ENCODE results near the gene FAM227B. TPM values are rescaled to one million over a fixed set of nuclear protein-coding genes. Genes with fewer than 3 reads are reported as not detected.
"Not testable (repeated sequence)": the region's sequence is repeated elsewhere in the genome, so short reads cannot be mapped to it uniquely, and the experiment has no call there.

FAM227B gene
- total RNA-seq (2022) (1.1 and 2.3 TPM in 2 replicates), Bru-seq, nascent RNA (percentile 19 among the genes with signal in this experiment), BruChase-seq, experiment 1, labeled RNA remaining after a 2-hour chase (percentile 17 among the genes with signal in this experiment), BruChase-seq, experiment 2, labeled RNA remaining after a 6-hour chase (percentile 13 among the genes with signal in this experiment)
- long read RNA-seq, partial matches to known transcripts, result 0 of 14 reads
- long read RNA-seq, other reads (novel, unspliced or antisense), result 14 of 14 reads

GRCh38 chr15:49620658-49621368 lies at the start of gene FAM227B, which contains the start of gene DTWD1:
Gene FAM227B, minus strand, starts transcription at chr15:49620818. Its CDS starts 5,647 bp downstream, at chr15:49615171.
Gene DTWD1, plus strand, starts transcription at chr15:49621048. Its CDS starts 4,120 bp downstream, at chr15:49625168.
- Histone ChIP-seq H3K36me3 (ENCODE audit: control insufficient read depth, insufficient read depth, low read length) (no peaks in the 10 kb centered on the region; the same call in 1 of the 2 replicates), H3K4me3 (ENCODE audit: low read depth, low read length) (peak within 1 kb of the TSS; percentile 86), H3K9me3 (0 out of 2 replicates have a peak, but pooled peaks cover 7% of the 10 kb centered on the region), H3K27me3 (replicated peaks; ENCODE audit: control insufficient read depth, insufficient read depth, low read length) (no peaks in the 10 kb centered on the region), H3K4me1 (peaks cover 4% of the 10 kb centered on the region)
- CTCF ChIA-PET, result no interaction called here
- H3K4me3 Mint-ChIP-seq (ENCODE audit: unreplicated experiment), result peak within 1 kb of the TSS; percentile 87
- H3K9me3 Mint-ChIP-seq (ENCODE audit: unreplicated experiment), result no peaks in the 10 kb centered on the region
- BruUV-seq (replicated peaks), result no TSS peak
- no peaks in the 10 kb centered on the region for H3K4me1 Mint-ChIP-seq (ENCODE audit: low read depth, unreplicated experiment)
- H3K36me3 Mint-ChIP-seq (ENCODE audit: insufficient read depth, unreplicated experiment), result peaks cover 16% of the 10 kb centered on the region
- H3K27me3 Mint-ChIP-seq (ENCODE audit: insufficient read depth, unreplicated experiment), result no peaks in the 10 kb centered on the region
- intact Hi-C loops (cut with micrococcal nuclease; ENCODE audit: unreplicated experiment), result loop anchor here (10.0 kb wide), 1 partner anchor 446 kb away; the partner anchor contains the start of gene GALK2
- TF ChIP-seq CTCF (IDR thresholded peaks at IDR 0.05; ENCODE audit: insufficient read depth in 1 of 2, low read depth in 1 of 2, low read length in 1 of 2, severe bottlenecking in 1 of 2, unreplicated experiment in 1 of 2), result no peak
- peak; percentile 92 to 95 for DNase-seq
- peak within 1 kb of the TSS; percentile 96 for H3K27ac Mint-ChIP-seq (ENCODE audit: unreplicated experiment)
- POLR2A ChIA-PET, result interaction anchor here (0.7 kb wide), 1 partner anchor 710 kb away, joined by 9 read pairs; no protein-coding TSS in a partner anchor

GRCh38 chr15:49669288-49669687 lies 48.7 kb upstream of the FAM227B start:
- intact Hi-C loops (cut with micrococcal nuclease; ENCODE audit: unreplicated experiment), result no loop called here
- Mint-ChIP-seq H3K4me3 (ENCODE audit: unreplicated experiment) (no peak overlapping the region), H3K27ac (ENCODE audit: unreplicated experiment) (no peak overlapping the region), H3K27me3 (ENCODE audit: insufficient read depth, unreplicated experiment) (peaks cover 10% of the 10 kb centered on the region), H3K36me3 (ENCODE audit: insufficient read depth, unreplicated experiment) (no peaks in the 10 kb centered on the region), H3K9me3 (ENCODE audit: unreplicated experiment) (no peaks in the 10 kb centered on the region), H3K4me1 (ENCODE audit: low read depth, unreplicated experiment) (no peaks in the 10 kb centered on the region)
- no TSS peak for BruUV-seq (replicated peaks)
- Histone ChIP-seq H3K4me3 (ENCODE audit: low read depth, low read length) (no peak overlapping the region), H3K9me3 (no peaks in the 10 kb centered on the region), H3K36me3 (ENCODE audit: control insufficient read depth, insufficient read depth, low read length) (no peaks in the 10 kb centered on the region), H3K27me3 (replicated peaks; ENCODE audit: control insufficient read depth, insufficient read depth, low read length) (no peaks in the 10 kb centered on the region), H3K4me1 (no peaks in the 10 kb centered on the region)
- no peak for TF ChIP-seq CTCF (IDR thresholded peaks at IDR 0.05; ENCODE audit: insufficient read depth in 1 of 2, low read depth in 1 of 2, low read length in 1 of 2, severe bottlenecking in 1 of 2, unreplicated experiment in 1 of 2)
- POLR2A ChIA-PET, result no interaction called here
- no peak for DNase-seq
- CTCF ChIA-PET, result no interaction called here

- intact Hi-C loops (cut with micrococcal nuclease; ENCODE audit: unreplicated experiment); H3K9me3 Mint-ChIP-seq (ENCODE audit: unreplicated experiment); H3K4me1 Mint-ChIP-seq (ENCODE audit: low read depth, unreplicated experiment); CTCF ChIA-PET; H3K36me3 ChIP-seq (ENCODE audit: control insufficient read depth, insufficient read depth, low read length); H3K4me3 Mint-ChIP-seq (ENCODE audit: unreplicated experiment); BruUV-seq (replicated peaks); POLR2A ChIA-PET; H3K27ac Mint-ChIP-seq (ENCODE audit: unreplicated experiment); H3K36me3 Mint-ChIP-seq (ENCODE audit: insufficient read depth, unreplicated experiment); H3K9me3 ChIP-seq; H3K4me3 ChIP-seq (ENCODE audit: low read depth, low read length); H3K27me3 ChIP-seq (replicated peaks; ENCODE audit: control insufficient read depth, insufficient read depth, low read length); DNase-seq; H3K4me1 ChIP-seq: not testable (repeated sequence)
- peaks cover 13% of the 10 kb centered on the region for H3K27me3 Mint-ChIP-seq (ENCODE audit: insufficient read depth, unreplicated experiment)
Measured at GRCh38 chr15:49666486-49666885, 45.9 kb upstream of the FAM227B start.

Measured in Caco-2 (cell line).